ENCODE measurements around the gene HPRT1.

- TF ChIP-seq GATA2 (IDR thresholded peaks at IDR 0.05; ENCODE audit: low read depth, low read length) (no peak), GATA3 (IDR thresholded peaks at IDR 0.05; ENCODE audit: low read depth, low read length) (no peak)
These were observed 321 bp upstream of the HPRT1 start for GRCh38 chrX:134459683-134460004.
